Measurements from ENCODE around the gene KCNIP1.

Gene KCNIP1

GRCh38 chr5:170571281-170571731 lies 67.5 kb downstream of the KCNIP1 start:
- no peak for DNase-seq

- DNase-seq = no peak
These were observed 68.3 kb downstream of the KCNIP1 start for GRCh38 chr5:170571875-170572852.

- DNase-seq = no peak
These were observed 69.3 kb downstream of the KCNIP1 start for GRCh38 chr5:170573114-170573513.

- no peak for DNase-seq
These were observed 69.8 kb downstream of the KCNIP1 start for GRCh38 chr5:170573660-170574059.

GRCh38 chr5:170576602-170577535 lies 73.0 kb downstream of the KCNIP1 start:
- DNase-seq = no peak

GRCh38 chr5:170579601-170580000 lies 75.8 kb downstream of the KCNIP1 start:
- DNase-seq = no peak

GRCh38 chr5:170581211-170581610 lies 77.4 kb downstream of the KCNIP1 start:
- no peak for DNase-seq

- no peak for DNase-seq
These were observed 79.0 kb downstream of the KCNIP1 start for GRCh38 chr5:170582644-170583330.

GRCh38 chr5:170584003-170584402 lies 80.2 kb downstream of the KCNIP1 start:
- no peak for DNase-seq

GRCh38 chr5:170584450-170585058 lies 80.7 kb downstream of the KCNIP1 start:
- no peak for DNase-seq

GRCh38 chr5:170585273-170585948 lies 81.6 kb downstream of the KCNIP1 start:
- no peak for DNase-seq

GRCh38 chr5:170587808-170588207 lies 84.0 kb downstream of the KCNIP1 start:
- no peak for DNase-seq

- no peak for DNase-seq
These were observed 85.8 kb downstream of the KCNIP1 start for GRCh38 chr5:170589643-170590042.

GRCh38 chr5:170590566-170590965 lies 86.7 kb downstream of the KCNIP1 start:
- no peak for DNase-seq

GRCh38 chr5:170591054-170591453 lies 87.2 kb downstream of the KCNIP1 start:
- no peak for DNase-seq

- no peak for DNase-seq
These were observed 92.7 kb downstream of the KCNIP1 start for GRCh38 chr5:170596482-170597044.

- no peak for DNase-seq
These were observed 93.4 kb downstream of the KCNIP1 start for GRCh38 chr5:170597109-170597751.

GRCh38 chr5:170597872-170598271 lies 94.1 kb downstream of the KCNIP1 start:
- no peak for DNase-seq

GRCh38 chr5:170599756-170600155 lies 95.9 kb downstream of the KCNIP1 start:
- no peak for DNase-seq

GRCh38 chr5:170601619-170602018 lies 97.8 kb downstream of the KCNIP1 start:
- DNase-seq = no peak

GRCh38 chr5:170603109-170603508 lies 99.3 kb downstream of the KCNIP1 start:
- no peak for DNase-seq
